Fibroblast of skin of left quadriceps (primary cell): ENCODE data around the gene TRMT5.

Experiments
- DNase-seq, 2 experiments: peaks; one replicate each; pipeline ENCODE4 v3.0.0-alpha.2; 2013; ENCODE audit warnings: low read depth in 2 of 2

The TRMT5 gene

GRCh38 chr14:60964904-60965303 is 16.0 kb downstream of the TRMT5 start:
- DNase-seq, result peak; percentile 30 to 36

GRCh38 chr14:60963761-60964160 is 17.1 kb downstream of the TRMT5 start:
- DNase-seq, result no peak

DNA sequence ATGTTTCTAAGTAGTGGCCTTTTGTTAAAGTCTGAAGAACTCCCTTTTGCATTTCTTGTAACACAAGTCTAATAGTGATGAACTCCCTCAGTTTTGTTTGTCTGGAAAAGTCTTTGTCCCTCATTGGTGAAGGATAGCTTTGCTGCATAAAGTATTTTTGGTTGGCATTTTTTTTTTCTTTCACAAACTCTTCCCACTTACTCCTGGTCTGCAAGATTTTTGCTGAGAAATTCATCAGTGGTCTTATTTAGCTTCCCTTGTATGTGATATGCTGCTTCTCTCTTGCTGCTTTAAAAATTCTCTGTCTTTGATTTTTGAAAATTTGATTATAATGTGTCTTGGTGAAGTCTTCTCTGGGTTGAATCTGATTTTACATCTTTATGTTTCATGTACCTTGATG is 22.7 kb downstream of the TRMT5 start:
- no peak for DNase-seq

DNA sequence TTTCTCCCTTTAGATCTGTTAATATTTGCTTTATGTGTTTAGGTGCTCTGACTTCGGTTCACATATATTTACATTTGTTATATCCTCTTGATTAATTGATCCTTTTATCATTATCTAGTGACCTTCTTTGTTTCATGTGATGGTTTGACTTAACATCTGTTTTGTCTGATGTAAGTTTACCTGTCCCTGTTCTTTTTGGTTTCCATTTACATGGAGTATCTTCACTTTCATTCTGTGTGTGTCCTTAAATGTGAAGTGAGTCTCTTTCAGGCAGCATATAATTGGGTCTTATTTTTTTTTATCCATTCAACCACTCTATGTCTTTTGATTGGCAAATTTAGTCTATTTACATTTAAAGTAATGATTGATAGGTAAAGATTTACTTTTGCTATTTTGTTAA is 24.2 kb downstream of the TRMT5 start:
- DNase-seq, result no peak

GRCh38 chr14:60956202-60956601 is 24.7 kb downstream of the TRMT5 start:
- DNase-seq, result no peak

DNA sequence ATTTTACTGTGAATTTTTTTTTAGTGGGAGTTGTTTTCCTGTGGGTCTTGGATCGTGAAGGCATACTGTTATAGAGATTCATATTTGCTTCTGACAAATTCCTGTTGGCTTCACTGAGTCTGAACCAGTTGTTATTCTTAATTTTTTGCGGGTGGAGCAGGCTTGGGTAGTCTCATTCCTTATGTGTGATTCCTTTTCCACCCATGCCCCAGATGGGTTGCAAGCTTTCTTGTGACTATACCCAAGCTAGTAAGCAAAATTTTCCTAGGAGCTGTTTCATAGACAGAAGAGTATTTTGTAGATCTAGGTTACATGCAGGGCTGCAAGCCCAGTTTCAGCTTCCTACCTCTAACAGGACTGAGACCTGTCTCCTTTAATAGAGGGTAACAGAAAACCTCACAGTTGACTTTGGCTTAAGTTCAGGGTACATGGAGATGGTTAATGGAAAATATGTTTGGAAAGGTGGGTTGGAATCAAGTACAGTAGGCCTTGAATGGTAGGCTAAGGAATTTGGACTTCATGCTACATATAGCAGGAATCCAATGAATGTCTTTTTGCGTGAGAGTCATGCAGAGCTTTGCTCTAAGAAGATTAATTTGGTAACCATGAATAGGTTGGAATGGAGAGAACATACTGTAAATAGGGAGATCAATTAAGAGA is 29.0 kb downstream of the TRMT5 start:
- no peak for DNase-seq

DNA sequence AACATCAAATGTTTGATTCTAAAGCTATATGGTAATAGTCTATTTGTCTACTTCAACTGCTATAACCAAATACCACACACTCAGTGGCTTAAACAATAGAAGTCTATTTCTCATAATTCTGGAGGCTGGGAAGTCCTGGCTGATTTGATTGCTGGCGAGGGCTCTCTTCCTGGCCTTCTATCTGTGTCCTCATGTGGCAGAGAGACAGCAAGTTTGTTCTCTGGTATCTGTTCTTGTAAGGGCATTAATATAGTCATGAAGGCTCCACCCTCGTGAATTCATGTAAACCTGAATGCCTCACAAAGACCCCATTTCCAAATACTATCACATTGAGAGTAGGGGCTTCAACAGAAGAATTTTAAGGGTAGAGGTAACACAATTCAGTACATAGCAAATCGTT is 34.1 kb downstream of the TRMT5 start:
- DNase-seq, result no peak

- DNase-seq, result no peak
Observed at GRCh38 chr14:60945984-60946383, 34.9 kb downstream of the TRMT5 start.

- no peak for DNase-seq
Observed at GRCh38 chr14:60944204-60944603, 36.7 kb downstream of the TRMT5 start.

DNA sequence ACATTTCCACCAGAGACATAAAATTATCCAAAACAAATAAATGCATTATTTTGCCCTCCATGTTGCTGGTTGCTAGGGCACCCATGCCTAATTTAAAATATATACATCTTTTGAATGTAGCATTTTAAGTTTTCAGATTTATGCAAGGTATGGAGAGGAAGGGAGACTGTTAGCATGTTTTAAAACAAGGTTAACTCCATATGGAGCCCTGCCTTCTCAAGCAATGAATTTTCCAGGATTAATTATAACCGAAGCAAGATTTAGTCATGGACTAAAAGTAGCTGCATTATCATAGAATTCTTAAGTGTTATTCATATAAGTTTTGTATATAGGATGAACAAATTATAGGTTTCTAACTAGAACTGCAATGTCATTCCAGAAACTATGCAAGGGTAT is 37.2 kb downstream of the TRMT5 start:
- DNase-seq, result peak in 1 of 2 experiments; percentile 15

DNA sequence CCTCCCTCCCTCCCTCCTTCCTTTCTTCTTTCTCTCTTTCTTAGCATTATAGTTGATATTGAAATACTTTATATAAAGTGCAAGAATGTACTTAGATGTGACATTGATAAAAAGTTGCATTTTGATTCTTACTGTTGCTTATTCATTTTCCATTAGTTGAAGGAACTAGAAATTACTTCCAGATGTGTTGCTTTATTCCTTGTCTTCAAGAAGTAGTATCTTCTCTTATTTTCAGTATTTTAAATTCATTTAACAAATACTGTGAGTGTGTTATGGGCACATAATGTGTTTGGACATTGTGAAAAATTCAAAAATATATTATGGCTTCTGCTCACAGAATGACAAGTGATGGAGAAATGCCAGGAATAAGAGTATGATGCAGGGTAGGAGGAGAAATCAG is 45.6 kb downstream of the TRMT5 start:
- no peak for DNase-seq

DNA sequence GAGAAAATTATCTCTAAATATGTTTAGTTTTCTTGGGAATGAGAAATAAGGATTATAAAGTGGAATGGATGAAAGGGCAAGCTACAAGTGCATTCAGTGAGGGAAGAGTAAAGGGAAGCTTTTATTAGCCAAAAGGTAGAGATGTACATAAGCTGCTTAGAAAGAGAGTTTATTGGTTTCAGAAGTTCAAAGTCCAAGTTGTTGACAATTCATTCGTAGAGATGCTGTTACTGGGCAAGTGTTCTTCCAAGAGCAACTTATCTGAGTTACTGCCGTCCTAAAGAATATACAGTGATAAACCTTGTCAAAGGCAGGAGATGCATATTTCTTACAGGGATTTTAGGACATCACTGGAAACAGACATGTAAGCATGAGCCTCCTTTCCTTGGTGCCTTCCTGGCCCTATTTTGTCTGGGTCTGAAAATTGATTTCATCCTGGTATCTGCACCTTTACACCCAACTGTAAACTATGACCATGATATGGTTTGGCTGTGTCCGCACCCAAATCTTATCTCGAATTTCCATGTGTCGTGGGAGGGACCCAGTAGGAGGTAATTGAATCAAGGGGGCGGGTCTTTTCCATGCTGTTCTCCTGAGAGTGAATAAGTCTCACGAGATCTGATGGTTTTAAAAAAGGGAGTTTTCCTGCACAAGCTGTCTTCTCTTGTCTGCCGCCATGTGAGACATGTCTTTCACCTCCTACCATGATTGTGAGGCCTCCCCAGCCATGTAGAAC is 46.8 kb downstream of the TRMT5 start:
- DNase-seq, result no peak

GRCh38 chr14:60931218-60931617 is 49.7 kb downstream of the TRMT5 start:
- DNase-seq, result no peak

DNA sequence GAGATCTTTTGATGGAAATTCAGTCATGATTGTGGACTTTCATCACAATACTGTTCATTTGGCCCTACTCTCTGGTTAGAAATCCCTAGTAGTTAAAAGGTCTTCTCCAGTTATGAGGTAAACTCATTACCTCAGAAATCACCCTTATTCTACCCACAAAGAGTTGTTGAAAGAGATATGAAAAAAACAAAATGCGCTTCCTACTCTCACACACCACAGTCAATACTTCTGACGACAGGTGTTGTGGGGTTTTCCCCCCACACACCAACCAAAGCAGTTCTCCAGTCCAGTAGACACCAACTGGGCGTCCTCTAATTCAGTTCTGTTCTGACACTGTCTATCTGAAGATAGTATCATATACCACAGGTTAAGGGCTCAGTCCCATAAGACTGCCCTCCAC is 54.9 kb downstream of the TRMT5 start:
- DNase-seq, result no peak

- DNase-seq, result no peak
Observed at GRCh38 chr14:60925286-60925685, 55.6 kb downstream of the TRMT5 start.

DNA sequence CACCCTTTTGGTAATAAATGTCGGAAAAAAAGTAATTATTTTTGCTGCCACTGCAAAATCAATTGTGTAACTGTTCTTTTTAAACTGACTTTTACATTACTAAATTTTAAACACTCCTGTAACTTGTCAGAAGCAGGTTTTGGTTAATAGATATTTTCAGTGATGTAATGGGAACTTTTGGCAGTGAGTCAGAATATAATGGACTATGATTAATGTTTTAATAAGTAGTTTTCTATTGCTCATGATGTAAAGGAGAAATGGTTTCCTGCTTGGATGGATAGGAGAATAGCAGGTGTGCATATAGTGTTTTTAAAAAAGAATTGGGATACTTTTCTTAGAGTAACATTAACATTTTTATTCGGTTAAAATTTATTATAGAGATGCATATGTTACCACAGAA is 58.8 kb downstream of the TRMT5 start:
- peak; percentile 9 to 21 for DNase-seq
